Measurements from ENCODE around the gene FMNL2.

DNA sequence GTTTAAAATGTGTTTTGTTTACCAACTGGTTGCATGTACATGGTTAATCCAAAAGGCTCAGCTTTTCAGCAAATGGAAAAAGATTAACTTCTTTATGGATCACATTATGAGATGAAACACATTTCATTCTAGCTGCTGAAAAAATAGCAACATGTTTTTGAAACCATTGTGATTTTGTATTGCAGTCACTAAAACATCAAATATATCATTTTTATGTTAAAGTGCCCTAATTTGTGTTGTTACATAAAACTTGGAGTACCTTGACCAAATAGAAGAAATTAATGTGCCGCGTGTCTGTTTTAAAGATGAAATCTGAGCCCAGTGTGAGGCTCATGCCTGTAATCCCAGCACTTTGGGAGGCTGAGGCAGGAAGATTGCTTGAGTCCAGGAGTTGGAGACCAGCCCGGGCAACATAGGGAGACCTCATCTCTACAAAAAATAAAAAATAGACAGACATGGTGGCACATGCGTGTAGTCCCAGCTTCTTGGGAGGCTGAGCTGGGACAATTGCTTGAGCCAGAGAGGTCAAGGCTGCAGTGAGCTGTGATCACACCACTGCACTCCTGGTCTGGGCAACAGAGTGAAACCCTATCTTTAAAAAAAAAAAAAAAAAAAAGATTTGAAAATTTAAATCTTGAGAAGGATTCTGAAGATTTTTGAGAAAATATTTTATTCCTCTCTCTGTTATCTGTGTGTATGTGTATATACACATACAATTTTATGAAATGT lies 96.6 kb downstream of the FMNL2 start:
- TF ChIP-seq POLR2A (IDR thresholded peaks at IDR 0.05; ENCODE audit: low read length) (no peak), GATA1 (IDR thresholded peaks at IDR 0.05; ENCODE audit: low read depth, low read length) (no peak)

Measured in erythroblast (primary cell).